Measurements from ENCODE around the gene HEXIM2. TPM values are rescaled to one million over a fixed set of nuclear protein-coding genes. Genes with fewer than 3 reads are reported as not detected.

Gene HEXIM2
- total and polyA plus RNA-seq, 3 donors from 2014 or later, result 35.9 to 76.8 (median 47.7) TPM

- Histone ChIP-seq H3K4me1 (peaks cover 23% of the 10 kb centered on the region), H3K36me3 (ENCODE audit: low read depth, missing control alignments) (no peaks in the 10 kb centered on the region), H3K4me3 (peak overlapping the region in 1 of 2 donors; percentile 55), H3K27me3 (no peaks in the 10 kb centered on the region), H3K27ac (peak overlapping the region; percentile 93 to 98), H3K9me3 (no peaks in the 10 kb centered on the region)
- no peak for TF ChIP-seq POLR2A (IDR thresholded peaks at IDR 0.05)
- TF ChIP-seq CTCF (IDR thresholded peaks at IDR 0.05), result no peak
- intact Hi-C loops (cut with DNase I; ENCODE audit: low total_unique reads), result no loop called here
- 53 to 64% methylated on average over 10 to 13 of the region's 13 CpGs for WGBS, 2 donors
- no peak for DNase-seq
Measured at GRCh38 chr17:45143094-45143670, 18.5 kb upstream of the HEXIM2 start.

GRCh38 chr17:45143767-45144198 lies 17.9 kb upstream of the HEXIM2 start:
- intact Hi-C loops (cut with DNase I; ENCODE audit: low total_unique reads), result no loop called here
- TF ChIP-seq POLR2A (IDR thresholded peaks at IDR 0.05) (no peak), CTCF (IDR thresholded peaks at IDR 0.05) (no peak)

GRCh38 chr17:45144199-45145034 lies 17.3 kb upstream of the HEXIM2 start:
- intact Hi-C loops (cut with DNase I; ENCODE audit: low total_unique reads), result no loop called here

More at GRCh38 chr17:45143767-45144198, 17.9 kb upstream of the HEXIM2 start:
- H3K27me3 ChIP-seq, result no peaks in the 10 kb centered on the region
- peak; percentile 90 for DNase-seq
- peak overlapping the region; percentile 47 to 55 for H3K4me3 ChIP-seq
- 0 to 14% methylated on average over 12 to 20 of the region's 21 CpGs for WGBS, 2 donors
- no peaks in the 10 kb centered on the region for H3K36me3 ChIP-seq (ENCODE audit: low read depth, missing control alignments)
- H3K4me1 ChIP-seq, result peaks cover 23% of the 10 kb centered on the region
- no peaks in the 10 kb centered on the region for H3K9me3 ChIP-seq
- peak overlapping the region; percentile 93 to 98 for H3K27ac ChIP-seq

GRCh38 chr17:45145035-45145389 lies 16.7 kb upstream of the HEXIM2 start:
- H3K27ac ChIP-seq, result peak overlapping the region; percentile 93 to 98
- H3K36me3 ChIP-seq (ENCODE audit: low read depth, missing control alignments), result no peaks in the 10 kb centered on the region
- no peak for DNase-seq
- H3K9me3 ChIP-seq, result no peaks in the 10 kb centered on the region
- TF ChIP-seq POLR2A (IDR thresholded peaks at IDR 0.05) (no peak), CTCF (IDR thresholded peaks at IDR 0.05) (no peak)
- WGBS, 2 donors, result 35 to 53% methylated on average over 8 of the region's 8 CpGs
- H3K4me3 ChIP-seq, result peak overlapping the region in 1 of 2 donors; percentile 55
- no peaks in the 10 kb centered on the region for H3K27me3 ChIP-seq
- intact Hi-C loops (cut with DNase I; ENCODE audit: low total_unique reads), result no loop called here
- peaks cover 23% of the 10 kb centered on the region for H3K4me1 ChIP-seq

More at GRCh38 chr17:45144199-45145034, 17.3 kb upstream of the HEXIM2 start:
- peaks cover 23% of the 10 kb centered on the region for H3K4me1 ChIP-seq
- peak overlapping the region; percentile 93 to 98 for H3K27ac ChIP-seq
- TF ChIP-seq CTCF (IDR thresholded peaks at IDR 0.05), result no peak
- no peaks in the 10 kb centered on the region for H3K27me3 ChIP-seq
- peak overlapping the region; percentile 47 to 55 for H3K4me3 ChIP-seq
- H3K9me3 ChIP-seq, result no peaks in the 10 kb centered on the region
- DNase-seq, result peak; percentile 49
- no peaks in the 10 kb centered on the region for H3K36me3 ChIP-seq (ENCODE audit: low read depth, missing control alignments)
- 5 to 8% methylated on average over 17 to 69 of the region's 71 CpGs for WGBS, 2 donors

Data from testis (tissue), 3 donors.